HG02973 (cell line): ENCODE results near the gene MACROH2A1.

Source experiments
- ATAC-seq: cut with Tn5 transposase; IDR thresholded peaks from one replicate; pipeline ENCODE4 v1.9.1; 2021; ENCODE audit warnings: moderate library complexity; ENCODE audit not compliant: unreplicated experiment

Gene MACROH2A1

GRCh38 chr5:135357685-135358084 is 41.3 kb downstream of the MACROH2A1 start:
- ATAC-seq, result no peak

DNA sequence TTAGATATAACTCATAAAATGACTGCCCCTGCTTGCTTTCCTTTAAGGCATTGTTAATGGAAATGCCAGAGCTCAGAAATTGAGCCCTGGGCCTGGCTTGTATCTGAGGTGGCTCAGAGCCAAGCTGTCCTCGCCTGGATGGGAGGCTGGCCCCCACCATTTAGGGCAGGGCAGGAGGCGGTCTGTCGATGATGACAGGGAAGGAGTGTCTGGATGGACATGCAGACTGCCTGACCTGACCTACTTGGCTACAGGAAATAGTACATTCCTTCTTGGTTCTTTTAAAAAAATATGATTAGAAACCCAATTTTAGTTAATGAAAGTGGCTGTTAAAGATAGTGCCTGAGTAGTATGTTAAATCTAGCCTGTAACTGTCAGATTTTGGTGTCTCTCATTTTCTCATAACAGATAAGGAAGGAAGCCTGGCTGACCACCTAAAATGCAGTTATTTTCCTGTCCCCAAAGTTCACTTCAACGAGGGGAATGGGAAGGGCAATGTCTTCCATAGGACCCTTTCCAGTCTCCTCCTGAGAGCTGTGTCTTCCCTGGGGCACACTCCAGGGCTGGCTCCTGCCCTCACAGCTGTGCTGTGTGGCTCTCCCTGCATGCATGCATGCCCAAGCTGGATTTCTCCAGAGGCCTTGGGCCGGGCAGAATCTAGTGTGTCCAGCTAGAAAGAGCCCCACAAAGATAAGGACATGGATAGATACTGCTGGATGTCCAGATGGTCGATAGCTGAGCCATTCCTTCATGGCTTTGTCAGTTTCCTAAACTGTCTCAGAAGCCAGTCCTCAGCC is 42.3 kb downstream of the MACROH2A1 start:
- ATAC-seq, result no peak

- no peak for ATAC-seq
Observed at GRCh38 chr5:135355169-135355568, 43.9 kb downstream of the MACROH2A1 start.

GRCh38 chr5:135353952-135354721 is 44.9 kb downstream of the MACROH2A1 start:
- ATAC-seq, result no peak

DNA sequence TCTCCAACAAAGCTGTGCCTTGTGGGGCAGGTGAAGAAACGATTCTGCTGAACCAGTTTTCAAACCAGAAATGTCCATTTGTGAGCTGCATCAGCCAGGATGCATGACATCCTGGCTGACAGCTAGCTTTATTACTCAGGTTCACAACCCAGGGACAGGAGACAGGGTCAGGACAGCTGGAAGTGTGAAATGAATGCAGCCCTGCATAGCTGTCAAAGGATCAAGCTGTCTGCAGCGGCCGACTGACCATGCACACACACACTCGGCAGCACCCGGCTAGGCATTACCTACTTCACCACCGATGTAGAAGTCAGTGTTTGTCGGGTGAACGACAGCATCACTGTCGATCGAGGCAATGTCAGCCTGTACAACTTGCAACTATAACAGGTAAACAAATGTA is 48.5 kb downstream of the MACROH2A1 start:
- ATAC-seq, result no peak

DNA sequence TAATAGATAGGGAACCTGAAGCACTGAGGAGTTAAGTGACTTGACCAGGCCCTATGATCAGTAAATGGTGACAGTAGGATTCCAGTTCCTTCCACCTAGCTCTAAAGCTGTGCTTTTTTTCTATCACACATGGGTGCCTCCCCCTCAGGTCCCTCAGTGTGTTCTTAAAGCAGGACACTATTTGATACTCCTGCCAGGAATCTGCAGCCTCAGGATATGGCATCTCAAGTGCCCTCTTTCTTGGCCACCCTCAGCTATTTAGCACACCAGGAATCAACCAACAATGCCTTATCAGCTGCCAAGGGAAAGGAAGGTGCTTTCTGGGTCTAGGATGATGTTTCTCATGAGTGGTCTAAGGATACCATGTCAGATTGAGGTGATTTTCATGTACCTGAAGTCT is 49.1 kb downstream of the MACROH2A1 start:
- ATAC-seq, result no peak

DNA sequence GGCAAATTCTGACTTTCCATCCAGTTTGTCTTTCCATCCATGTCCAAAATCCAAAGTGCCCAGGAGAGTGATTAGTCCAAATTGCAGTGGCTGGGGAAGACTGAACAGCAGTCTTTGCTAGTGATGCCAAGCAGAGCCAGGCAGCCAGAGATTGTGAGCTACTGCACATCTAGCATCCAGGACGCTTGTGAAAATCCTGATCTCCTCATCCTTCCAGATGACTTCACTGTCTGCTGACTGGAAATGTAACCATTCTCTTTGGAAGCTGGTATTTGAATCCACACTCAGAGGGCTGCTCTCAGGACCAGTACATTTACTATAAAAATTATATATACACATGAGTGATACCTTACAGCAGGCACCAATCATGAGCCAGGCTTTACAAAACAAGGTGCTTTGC is 49.6 kb downstream of the MACROH2A1 start:
- no peak for ATAC-seq

- no peak for ATAC-seq
Observed at GRCh38 chr5:135348918-135349317, 50.1 kb downstream of the MACROH2A1 start.

DNA sequence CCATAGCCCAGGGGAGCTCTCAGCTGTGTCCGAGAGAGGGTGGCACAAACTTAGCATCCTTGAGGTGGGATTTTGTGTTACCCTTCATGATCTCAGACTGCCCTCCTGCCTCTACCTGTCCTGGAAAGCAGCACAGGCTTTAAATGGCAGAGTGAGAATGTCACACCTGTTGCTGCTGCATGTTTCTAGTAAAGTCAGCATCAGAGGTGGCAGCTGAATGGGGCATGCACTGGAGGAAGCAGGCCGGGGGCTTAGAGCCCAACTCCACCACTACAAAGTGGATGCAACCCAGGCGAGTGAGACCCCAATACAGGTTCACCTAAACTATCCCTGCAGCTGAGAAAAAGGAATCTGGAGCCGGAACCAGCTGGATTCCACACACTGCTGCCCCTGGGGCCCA is 51.6 kb downstream of the MACROH2A1 start:
- ATAC-seq, result no peak

- ATAC-seq, result no peak
Observed at GRCh38 chr5:135345956-135346731, 52.9 kb downstream of the MACROH2A1 start.

DNA sequence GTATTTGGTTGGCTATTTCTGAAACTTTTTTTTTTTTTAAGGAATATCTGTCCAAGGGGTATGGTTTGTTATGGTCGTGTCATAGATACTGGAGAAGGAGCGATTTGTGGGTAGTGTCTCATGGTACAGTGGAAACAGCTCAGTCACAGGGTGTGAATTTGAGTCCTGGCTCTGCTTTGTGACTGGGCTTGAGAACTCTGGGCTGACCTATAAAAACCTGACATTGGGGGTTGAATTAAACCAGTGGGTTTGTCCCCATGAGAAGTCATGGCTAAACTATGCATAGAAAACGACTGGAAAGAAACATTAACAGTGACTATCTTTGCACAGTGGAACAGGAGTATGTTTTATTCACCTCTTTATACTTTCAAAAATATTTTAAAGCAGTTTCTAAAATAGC is 54.7 kb downstream of the MACROH2A1 start:
- no peak for ATAC-seq

DNA sequence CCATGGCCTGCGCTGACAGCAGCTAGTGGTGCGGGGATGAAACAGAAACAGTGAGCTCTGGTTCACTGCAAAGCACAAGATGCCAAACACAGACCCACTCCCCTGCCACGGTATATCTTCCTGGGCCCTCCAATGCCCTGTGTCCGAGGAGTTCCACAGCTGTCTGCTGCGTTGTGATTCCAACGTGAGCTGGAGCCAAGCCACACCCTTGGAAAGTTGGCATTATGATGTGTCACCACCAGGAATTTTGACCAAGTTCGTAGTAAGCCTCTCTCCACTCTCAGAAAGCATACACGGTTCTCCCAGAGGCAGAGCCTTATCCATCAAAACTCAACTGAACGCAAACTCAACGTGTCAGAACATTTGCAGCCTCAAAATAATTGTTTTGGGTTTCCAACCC is 55.6 kb downstream of the MACROH2A1 start:
- ATAC-seq, result no peak

DNA sequence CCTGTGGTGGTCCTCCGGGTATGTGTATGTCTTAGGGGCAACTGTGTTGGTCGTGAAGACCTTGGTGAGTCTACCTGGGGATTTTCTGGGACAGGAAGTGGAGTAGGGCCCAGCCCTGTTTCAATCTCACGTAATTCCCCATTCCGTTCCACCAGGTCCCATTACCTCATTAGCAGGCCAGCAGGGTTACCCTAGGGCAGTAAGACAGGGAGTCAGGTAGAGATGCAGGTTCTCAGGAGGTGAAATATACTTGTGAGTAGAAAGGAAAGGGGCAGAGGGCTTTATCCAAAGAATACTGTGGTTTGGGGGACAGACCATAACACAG is 56.5 kb downstream of the MACROH2A1 start:
- no peak for ATAC-seq

GRCh38 chr5:135341696-135342550 is 57.1 kb downstream of the MACROH2A1 start:
- no peak for ATAC-seq

DNA sequence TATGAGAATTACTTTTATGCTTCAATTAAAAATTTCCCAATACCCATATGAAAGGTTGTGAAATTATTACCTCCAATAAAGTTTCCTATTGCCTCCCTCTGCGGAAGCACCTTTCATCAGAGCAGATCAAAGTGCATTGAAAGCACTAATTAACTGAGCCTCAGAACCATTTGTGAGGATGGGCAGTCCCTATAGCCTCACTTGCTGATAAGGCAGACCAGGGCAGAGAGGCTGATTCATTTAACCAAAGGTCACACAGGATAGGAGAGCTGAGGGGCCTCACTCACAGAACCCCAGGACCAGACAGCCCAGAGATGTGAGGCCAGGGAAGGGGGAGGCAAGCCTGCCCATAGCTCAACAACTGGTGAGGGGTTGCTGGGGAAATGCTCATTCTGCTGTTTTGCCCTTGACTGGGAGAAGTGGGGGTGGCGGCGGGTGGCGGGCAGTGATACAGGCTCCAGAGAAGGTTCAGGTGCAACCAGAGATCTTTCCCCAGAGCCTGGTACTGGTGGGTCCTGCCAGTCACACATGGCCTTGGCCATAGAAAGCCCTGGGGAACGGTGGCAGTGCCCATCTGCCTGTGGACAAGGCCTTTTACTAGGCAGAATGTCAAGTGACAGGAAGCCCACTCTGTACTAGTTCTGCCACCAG is 57.9 kb downstream of the MACROH2A1 start:
- ATAC-seq, result no peak

- no peak for ATAC-seq
Observed at GRCh38 chr5:135340568-135340967, 58.5 kb downstream of the MACROH2A1 start.

GRCh38 chr5:135339623-135340022 is 59.4 kb downstream of the MACROH2A1 start:
- ATAC-seq, result no peak

GRCh38 chr5:135339189-135339588 is 59.8 kb downstream of the MACROH2A1 start:
- no peak for ATAC-seq

- ATAC-seq, result no peak
Observed at GRCh38 chr5:135337064-135337463, 62.0 kb downstream of the MACROH2A1 start.
